ENCODE measurements around the gene ZFP91.

ZFP91 gene

GRCh38 chr11:58632510-58632909, 53.6 kb downstream of the ZFP91 start:
- DNase-seq = no peak

GRCh38 chr11:58636587-58636986, 57.7 kb downstream of the ZFP91 start:
- no peak for DNase-seq

- DNase-seq = no peak
Observed at GRCh38 chr11:58637371-58637770, 58.5 kb downstream of the ZFP91 start.

- DNase-seq = no peak
Observed at GRCh38 chr11:58639103-58639502, 60.2 kb downstream of the ZFP91 start.

GRCh38 chr11:58639669-58640068, 60.8 kb downstream of the ZFP91 start:
- DNase-seq = no peak

- no peak for DNase-seq
Observed at GRCh38 chr11:58640386-58641023, 61.6 kb downstream of the ZFP91 start.

- DNase-seq = no peak
Observed at GRCh38 chr11:58641341-58641740, 62.5 kb downstream of the ZFP91 start.

GRCh38 chr11:58641803-58642581, 63.1 kb downstream of the ZFP91 start:
- DNase-seq = no peak

- no peak for DNase-seq
Observed at GRCh38 chr11:58645854-58646253, 67.0 kb downstream of the ZFP91 start.

- DNase-seq = no peak
Observed at GRCh38 chr11:58647141-58647699, 68.4 kb downstream of the ZFP91 start.

GRCh38 chr11:58647866-58648265, 69.0 kb downstream of the ZFP91 start:
- DNase-seq = no peak

GRCh38 chr11:58649623-58650022, 70.8 kb downstream of the ZFP91 start:
- no peak for DNase-seq

GRCh38 chr11:58650496-58650895, 71.6 kb downstream of the ZFP91 start:
- DNase-seq = no peak

- no peak for DNase-seq
Observed at GRCh38 chr11:58652726-58653280, 73.9 kb downstream of the ZFP91 start.

GRCh38 chr11:58654079-58654907, 75.4 kb downstream of the ZFP91 start:
- peak; percentile 44 for DNase-seq

- DNase-seq = no peak
Observed at GRCh38 chr11:58654908-58655296, 76.0 kb downstream of the ZFP91 start.

GRCh38 chr11:58656348-58656747, 77.5 kb downstream of the ZFP91 start:
- DNase-seq = no peak

- DNase-seq = no peak
Observed at GRCh38 chr11:58658623-58659022, 79.8 kb downstream of the ZFP91 start.

GRCh38 chr11:58659404-58659803, 80.5 kb downstream of the ZFP91 start:
- DNase-seq = no peak

GRCh38 chr11:58659910-58660570, 81.2 kb downstream of the ZFP91 start:
- DNase-seq = no peak

Measured in NCI-H2227 treated with DMSO at 0.1 percent for 48 hours (cell line).